HG02642 (cell line): ENCODE measurements around the gene ASB16.

Experiments used
- ATAC-seq: cut with Tn5 transposase; IDR thresholded peaks from one replicate; pipeline ENCODE4 v1.9.1; 2021; ENCODE audit warnings: mild to moderate bottlenecking; ENCODE audit not compliant: unreplicated experiment, poor library complexity

Gene ASB16

GRCh38 chr17:44221084-44221861 is 50.8 kb downstream of the ASB16 start:
- ATAC-seq = no peak

- ATAC-seq = no peak
Measured at GRCh38 chr17:44221862-44222111, 51.3 kb downstream of the ASB16 start.

DNA sequence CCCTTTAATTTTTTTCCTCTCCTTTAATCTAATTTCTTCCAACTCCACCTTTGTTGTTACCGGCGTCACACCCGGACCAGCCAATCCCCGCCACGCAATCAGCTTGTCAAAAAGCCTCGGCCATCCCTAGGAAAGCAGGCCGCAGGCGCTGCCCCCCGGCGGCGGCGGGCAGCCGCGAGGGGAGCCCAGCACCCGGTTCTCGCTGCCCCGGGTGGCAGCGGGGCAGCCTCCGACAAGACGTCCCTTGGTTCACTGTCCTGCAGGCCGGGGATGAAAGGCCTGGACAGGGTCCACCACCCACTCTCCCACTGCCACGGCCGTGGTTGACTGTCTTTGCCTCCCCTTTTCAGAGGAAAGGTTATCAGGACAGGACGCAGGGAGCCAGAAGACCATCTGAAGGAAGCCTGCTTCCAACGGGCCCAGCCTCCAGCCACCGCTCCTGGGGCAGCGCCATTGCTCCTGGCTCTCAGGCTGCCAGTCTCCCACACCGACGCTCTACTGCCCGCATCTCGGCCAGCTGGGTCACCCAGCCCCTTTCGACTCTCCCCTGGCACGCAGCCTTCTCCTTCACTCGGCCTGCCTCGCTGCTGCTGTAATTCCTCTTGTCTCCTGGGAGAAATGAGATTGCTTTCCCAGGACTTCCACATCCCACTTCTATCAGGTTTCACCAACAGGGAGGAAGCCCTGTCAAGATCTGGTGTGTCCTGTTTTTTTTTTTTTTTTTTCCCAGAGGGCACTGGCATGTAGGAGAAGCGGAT is 51.8 kb downstream of the ASB16 start:
- no peak for ATAC-seq

DNA sequence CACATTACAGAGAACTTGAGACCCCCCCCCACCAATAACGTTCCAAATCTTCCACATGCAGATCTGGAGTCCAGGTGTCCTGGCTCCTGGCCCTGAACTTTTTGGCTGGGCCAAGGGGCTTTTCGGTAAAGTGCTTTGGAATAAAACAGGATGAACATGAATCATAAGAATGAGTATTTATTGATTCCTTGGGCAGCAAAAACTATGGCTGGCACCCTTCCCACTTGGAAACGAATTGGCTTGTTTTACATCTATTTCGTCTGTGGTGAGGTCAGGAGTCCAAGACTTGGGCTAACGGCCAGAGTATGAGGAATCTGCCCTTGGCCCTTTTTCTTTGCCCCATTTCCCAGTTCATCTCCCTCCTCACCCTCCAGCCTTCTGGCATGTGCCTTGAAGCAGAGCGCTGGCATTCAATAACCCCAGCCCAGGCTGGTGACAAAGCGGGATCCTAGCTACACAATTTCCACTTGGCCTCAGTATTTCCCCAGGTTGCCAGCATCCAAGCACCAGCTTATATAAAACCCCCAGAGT is 53.1 kb downstream of the ASB16 start:
- ATAC-seq = no peak
